HCT116 (cell line): ENCODE measurements around the gene LINGO3. TPM values are rescaled to one million over a fixed set of nuclear protein-coding genes. Genes with fewer than 3 reads are reported as not detected.

Experiments used
- ATAC-seq: fragments of 200-7000 bp; cut with Tn5 transposase; 2 replicates; pipeline ENCODE4 v1.9.1; 2020; ENCODE audit warnings: mild to moderate bottlenecking, moderate library complexity
- BruUV-seq: library from RNA; stranded (reverse); fragments of 400-500 nt; replicated peaks from 2 replicates; lab custom pipeline; 2021; lab: Mats Ljungman, UMichigan
- CTCF ChIA-PET: fragments of 300-600 bp; sonication (Branson Sonifier 250); formaldehyde crosslinking; loops from one replicate; lab custom pipeline; 2021; ENCODE audit warnings: antibody characterized with exemption; lab: Charles Lee
- POLR2A ChIA-PET: fragments of 300-600, 350-600 bp; sonication (Branson Sonifier 250); formaldehyde crosslinking; loops from one replicate; lab custom pipeline; 2021; ENCODE audit warnings: antibody characterized with exemption; lab: Charles Lee
- RAD21 ChIA-PET, 2 experiments: fragments of 300-600 bp; sonication (Branson Sonifier 250); formaldehyde crosslinking; loops; one replicate each; lab custom pipeline; 2023; ENCODE audit warnings: low total read pairs in 2 of 2; ENCODE audit not compliant: uncharacterized antibody in 2 of 2, unreplicated experiment in 2 of 2, low non-redundant PET in 1 of 2; lab: Charles Lee
- DNase-seq: peaks from one replicate; pipeline ENCODE4 v3.0.0-alpha.2; 2010; ENCODE audit warnings: low read depth, low spot score
- H2AFZ ChIP-seq: fragments of 200-600 bp; shearing (Covaris generic), sonication (generic); 2 replicates; pipeline ENCODE4 v1.6.1; 2017; ENCODE audit warnings: low read depth, mixed run types, mixed read lengths, antibody characterized with exemption, low read length; ENCODE audit not compliant: poor library complexity, severe bottlenecking
- H3K27ac ChIP-seq: 2 replicates; pipeline ENCODE4 v1.5.1; 2012; ENCODE audit warnings: low read depth, low read length
- H3K27me3 ChIP-seq: fragments of 200-600 bp; sonication (generic); 2 replicates; pipeline ENCODE4 v1.6.1; 2016; ENCODE audit warnings: mixed run types, low read length, mixed read lengths; ENCODE audit not compliant: insufficient read depth
- H3K36me3 ChIP-seq, 2 experiments: fragments of 200-500 bp in 1 of 2; fragments of 200-600 bp in 1 of 2; sonication (Bioruptor generic) in 1 of 2; sonication (generic) in 1 of 2; 2 replicates each; pipeline versions ENCODE4 v1.5.1 to v1.6.1; 2014 to 2016; ENCODE audit warnings: low read length in 2 of 2, inconsistent platforms in 1 of 2, mixed read lengths in 1 of 2, mixed run types in 1 of 2; ENCODE audit not compliant: insufficient read depth in 2 of 2, control insufficient read depth in 1 of 2
- H3K4me1 ChIP-seq, 2 experiments: fragments of 200-600 bp in 1 of 2; sonication (generic) in 1 of 2; 2 replicates each; pipeline versions ENCODE4 v1.5.1 to v1.6.1; 2012 to 2017; ENCODE audit warnings: low read length in 2 of 2, inconsistent platforms in 1 of 2, mild to moderate bottlenecking in 1 of 2, mixed read lengths in 1 of 2, mixed run types in 1 of 2, moderate library complexity in 1 of 2; ENCODE audit not compliant: insufficient read depth in 2 of 2, control insufficient read depth in 1 of 2
- H3K4me2 ChIP-seq: fragments of 200-600 bp; sonication (generic); 2 replicates; pipeline ENCODE4 v1.6.1; 2017; ENCODE audit warnings: mixed run types, low read length, mixed read lengths
- H3K4me3 ChIP-seq, 2 experiments: fragments of 200-600 bp in 1 of 2; sonication (generic) in 1 of 2; replicated peaks in 1 of 2; 2 replicates each; pipeline ENCODE4 v1.5.1; 2011 to 2016; ENCODE audit warnings: low read length in 2 of 2, control low read depth in 1 of 2, low read depth in 1 of 2, mild to moderate bottlenecking in 1 of 2, mixed read lengths in 1 of 2, mixed run types in 1 of 2
- H3K79me2 ChIP-seq: fragments of 200-600 bp; sonication (generic); 2 replicates; pipeline ENCODE4 v1.6.1; 2017; ENCODE audit warnings: mild to moderate bottlenecking, mixed run types, low read length, moderate library complexity, mixed read lengths; ENCODE audit not compliant: insufficient read depth
- H3K9ac ChIP-seq: fragments of 200-600 bp; sonication (generic); 2 replicates; pipeline ENCODE4 v1.6.1; 2016; ENCODE audit warnings: low read length, mixed read lengths
- H3K9me2 ChIP-seq: fragments of 200-600 bp; sonication (generic), shearing (Covaris generic); 2 replicates; pipeline ENCODE4 v1.6.1; 2017; ENCODE audit warnings: mixed run types, mild to moderate bottlenecking, moderate library complexity; ENCODE audit not compliant: insufficient read depth
- H3K9me3 ChIP-seq, 2 experiments: fragments of 200-500 bp in 1 of 2; fragments of 200-600 bp in 1 of 2; sonication (Bioruptor generic) in 1 of 2; sonication (generic) in 1 of 2; 2 replicates each; pipeline ENCODE4 v1.6.1; 2014 to 2017; ENCODE audit warnings: low read length in 2 of 2, mixed read lengths in 2 of 2, inconsistent platforms in 1 of 2, low read depth in 1 of 2, mild to moderate bottlenecking in 1 of 2, mixed run types in 1 of 2, moderate library complexity in 1 of 2; ENCODE audit not compliant: control insufficient read depth in 1 of 2, insufficient read depth in 1 of 2
- H4K20me1 ChIP-seq: fragments of 200-600 bp; sonication (generic), shearing (Covaris generic); 2 replicates; pipeline ENCODE4 v1.6.1; 2017; ENCODE audit warnings: mixed run types, mild to moderate bottlenecking, moderate library complexity; ENCODE audit not compliant: insufficient read depth
- CEBPB ChIP-seq: IDR thresholded peaks from 2 replicates; pipeline ENCODE4 v1.6.1; 2012; ENCODE audit warnings: low read depth
- EGR1 ChIP-seq: IDR thresholded peaks from 2 replicates; pipeline ENCODE4 v1.6.1; 2012; ENCODE audit warnings: low read depth
- EZH2 ChIP-seq: fragments of 200-600 bp; sonication (generic); IDR thresholded peaks from 2 replicates; pipeline ENCODE4 v1.6.1; 2017; ENCODE audit warnings: antibody characterized with exemption, mixed run types
- POLR2AphosphoS5 ChIP-seq: IDR thresholded peaks from 2 replicates; pipeline ENCODE4 v1.6.1; 2011; ENCODE audit warnings: mild to moderate bottlenecking, low read depth, low read length, moderate library complexity
- RAD21 ChIP-seq: IDR thresholded peaks from 2 replicates; pipeline ENCODE4 v1.6.1; 2012; ENCODE audit warnings: low read depth, mild to moderate bottlenecking
- SRF ChIP-seq: IDR thresholded peaks from 2 replicates; pipeline ENCODE4 v1.6.1; 2012; ENCODE audit warnings: low read depth
- TCF7L2 ChIP-seq: IDR thresholded peaks from 2 replicates; pipeline ENCODE4 v1.7.0; 2011; ENCODE audit warnings: borderline replicate concordance, inconsistent platforms; ENCODE audit not compliant: insufficient read depth, insufficient read length; ENCODE audit errors: extremely low read depth
- ZFX ChIP-seq: fragments of 450-650 bp; IDR thresholded peaks from 2 replicates; pipeline ENCODE4 v1.6.1; 2017
- intact Hi-C: fragments of 100-400 bp; cut with micrococcal nuclease; formaldehyde crosslinking; loops from 2 replicates; pipeline ENCODE4 v1.10.0; 2022
- total RNA-seq: library from RNA; stranded (reverse); gene quantifications from one replicate; pipeline ENCODE4 v1.2.1, GENCODE V29; 2021; ENCODE audit not compliant: unreplicated experiment
- TF ChIP-seq, protein P1 (sequence below): IDR thresholded peaks from 2 replicates; pipeline ENCODE4 v1.6.1; 2012
- TF ChIP-seq, protein P2 (sequence below): IDR thresholded peaks from 2 replicates; pipeline ENCODE4 v1.6.1; 2012
- TF ChIP-seq, protein P3 (sequence below), 3 experiments: fragments of 200-600 bp in 1 of 3; sonication (generic) in 1 of 3; IDR thresholded peaks in 2 of 3; conservative IDR thresholded peaks in 1 of 3; 2 replicates each; pipeline ENCODE4 v1.5.1; 2012 to 2017; ENCODE audit warnings: low read depth in 2 of 3, low read length in 2 of 3, antibody characterized with exemption in 1 of 3, borderline replicate concordance in 1 of 3, control low read depth in 1 of 3, mild to moderate bottlenecking in 1 of 3, mixed read lengths in 1 of 3, mixed run types in 1 of 3, moderate library complexity in 1 of 3; ENCODE audit not compliant: insufficient read depth in 1 of 3

LINGO3 gene
- total RNA-seq, 1 experiment from 2014 or later: not detected

DNA sequence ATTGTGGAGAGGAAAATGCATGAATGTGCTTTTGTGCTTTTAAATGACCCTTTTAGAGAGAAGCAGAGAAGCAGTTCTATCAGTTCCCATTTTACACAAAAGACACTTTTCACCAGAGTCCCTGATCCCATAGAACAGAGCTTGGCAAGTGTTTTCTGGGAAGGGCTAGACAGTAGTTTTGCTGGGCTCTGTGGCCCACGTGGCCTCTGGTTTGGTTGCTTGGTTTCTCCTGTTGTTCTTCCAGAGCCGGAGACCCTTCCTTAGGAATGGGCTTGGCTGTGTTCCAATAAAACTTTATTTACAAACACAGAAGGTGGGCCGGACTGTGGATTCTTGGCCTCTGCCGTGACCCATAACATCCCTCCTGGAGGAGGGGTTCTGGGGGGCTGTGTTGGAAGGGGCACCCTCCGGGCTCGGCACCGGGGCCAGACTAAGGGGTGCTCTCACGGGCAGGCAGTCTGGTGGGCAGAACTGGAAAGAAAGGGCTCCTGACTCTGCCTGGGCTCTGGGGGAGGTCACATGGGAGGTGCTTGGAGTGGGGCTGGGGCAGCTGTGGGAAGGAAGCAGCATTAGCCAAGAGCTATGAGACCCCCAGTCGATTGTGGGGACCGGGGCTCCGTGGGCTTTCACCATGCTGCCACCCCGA, 23.8 kb upstream of the LINGO3 start:
- Histone ChIP-seq H3K9me2 (no peaks in the 10 kb centered on the region), H3K9me3 (peaks cover 0 to 11% of the 10 kb centered on the region in 2 experiments; a peak in 1 of 4 replicates), H3K4me1 (peaks cover 19 to 28% of the 10 kb centered on the region in 2 experiments), H3K4me3 (no peak overlapping the region), H3K4me2 (no peak overlapping the region), H4K20me1 (no peaks in the 10 kb centered on the region; the same call in 1 of the 2 replicates), H3K27ac (no peak overlapping the region), H3K9ac (no peak overlapping the region), H3K36me3 (no peaks in the 10 kb centered on the region; a peak in 1 of 4 replicates), H2AFZ (no peak overlapping the region), H3K79me2 (peaks cover 86% of the 10 kb centered on the region), H3K27me3 (no peaks in the 10 kb centered on the region)
- intact Hi-C loops: no loop called here
- ChIA-PET CTCF (no interaction called here), POLR2A (no interaction called here), RAD21 (no interaction called here)
- no TSS peak for BruUV-seq
- DNase-seq: no peak
- TF ChIP-seq SRF: no peak
- TF ChIP-seq CEBPB: no peak
- TF ChIP-seq, protein P1, sequence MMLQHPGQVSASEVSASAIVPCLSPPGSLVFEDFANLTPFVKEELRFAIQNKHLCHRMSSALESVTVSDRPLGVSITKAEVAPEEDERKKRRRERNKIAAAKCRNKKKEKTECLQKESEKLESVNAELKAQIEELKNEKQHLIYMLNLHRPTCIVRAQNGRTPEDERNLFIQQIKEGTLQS: no peak
- TF ChIP-seq RAD21: no peak
- TF ChIP-seq POLR2AphosphoS5: no peak
- TF ChIP-seq, protein P2, sequence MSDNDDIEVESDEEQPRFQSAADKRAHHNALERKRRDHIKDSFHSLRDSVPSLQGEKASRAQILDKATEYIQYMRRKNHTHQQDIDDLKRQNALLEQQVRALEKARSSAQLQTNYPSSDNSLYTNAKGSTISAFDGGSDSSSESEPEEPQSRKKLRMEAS: no peak
- no peak for TF ChIP-seq TCF7L2
- no peak for TF ChIP-seq EGR1
- TF ChIP-seq, protein P3, sequence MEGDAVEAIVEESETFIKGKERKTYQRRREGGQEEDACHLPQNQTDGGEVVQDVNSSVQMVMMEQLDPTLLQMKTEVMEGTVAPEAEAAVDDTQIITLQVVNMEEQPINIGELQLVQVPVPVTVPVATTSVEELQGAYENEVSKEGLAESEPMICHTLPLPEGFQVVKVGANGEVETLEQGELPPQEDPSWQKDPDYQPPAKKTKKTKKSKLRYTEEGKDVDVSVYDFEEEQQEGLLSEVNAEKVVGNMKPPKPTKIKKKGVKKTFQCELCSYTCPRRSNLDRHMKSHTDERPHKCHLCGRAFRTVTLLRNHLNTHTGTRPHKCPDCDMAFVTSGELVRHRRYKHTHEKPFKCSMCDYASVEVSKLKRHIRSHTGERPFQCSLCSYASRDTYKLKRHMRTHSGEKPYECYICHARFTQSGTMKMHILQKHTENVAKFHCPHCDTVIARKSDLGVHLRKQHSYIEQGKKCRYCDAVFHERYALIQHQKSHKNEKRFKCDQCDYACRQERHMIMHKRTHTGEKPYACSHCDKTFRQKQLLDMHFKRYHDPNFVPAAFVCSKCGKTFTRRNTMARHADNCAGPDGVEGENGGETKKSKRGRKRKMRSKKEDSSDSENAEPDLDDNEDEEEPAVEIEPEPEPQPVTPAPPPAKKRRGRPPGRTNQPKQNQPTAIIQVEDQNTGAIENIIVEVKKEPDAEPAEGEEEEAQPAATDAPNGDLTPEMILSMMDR (IDR thresholded peaks at IDR 0.05 in 2 of 3, conservative IDR thresholded peaks at IDR 0.05 in 1 of 3; ENCODE audit: borderline replicate concordance in 1 of 3, insufficient read depth in 1 of 3, low read depth in 2 of 3, low read length in 2 of 3): no peak
- no peak for TF ChIP-seq ZFX
- no peak for TF ChIP-seq EZH2
- no peak for ATAC-seq
